Activated CD8-positive, alpha-beta memory T cell treated with anti-CD3 and anti-CD28 coated beads, Interleukin-2, amount 50 U/mL, for 4 hours (primary cell): ENCODE data around the gene SYNDIG1.

Experiments used
- DNase-seq: peaks from one replicate; pipeline ENCODE4 v3.0.0-alpha.2; 2020

The SYNDIG1 gene

GRCh38 chr20:24588047-24588635 is 118.7 kb downstream of the SYNDIG1 start:
- no peak for DNase-seq

DNA sequence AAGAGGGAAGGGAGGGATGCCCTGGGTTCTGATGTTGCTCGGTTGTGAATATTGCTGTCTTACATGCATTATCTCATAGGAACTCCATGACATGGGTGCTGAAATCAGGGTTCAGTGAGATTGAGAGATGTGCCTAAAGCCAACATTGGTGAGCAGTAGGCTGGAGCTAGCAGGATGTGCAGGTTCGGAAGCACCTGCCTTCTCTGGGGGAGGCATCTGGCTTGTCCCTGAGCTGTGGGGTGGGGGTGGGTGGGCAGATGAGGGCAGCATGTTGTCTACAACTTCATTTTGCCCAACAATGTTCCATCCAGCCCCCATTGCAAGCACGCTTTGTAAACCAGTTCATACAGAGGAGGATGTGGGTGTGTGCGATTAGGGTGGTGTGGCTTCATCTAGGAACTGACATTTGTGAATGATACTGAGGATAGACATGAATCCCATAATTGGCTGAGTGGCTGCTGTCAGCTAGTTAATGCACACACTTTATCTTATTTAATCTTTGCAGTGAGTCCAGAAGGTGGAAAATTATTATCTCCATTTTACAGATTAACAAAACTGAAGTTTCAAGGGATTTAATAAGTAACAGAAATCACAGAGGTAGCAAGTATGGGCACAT is 119.4 kb downstream of the SYNDIG1 start:
- no peak for DNase-seq

GRCh38 chr20:24589381-24589780 is 120.0 kb downstream of the SYNDIG1 start:
- no peak for DNase-seq

DNA sequence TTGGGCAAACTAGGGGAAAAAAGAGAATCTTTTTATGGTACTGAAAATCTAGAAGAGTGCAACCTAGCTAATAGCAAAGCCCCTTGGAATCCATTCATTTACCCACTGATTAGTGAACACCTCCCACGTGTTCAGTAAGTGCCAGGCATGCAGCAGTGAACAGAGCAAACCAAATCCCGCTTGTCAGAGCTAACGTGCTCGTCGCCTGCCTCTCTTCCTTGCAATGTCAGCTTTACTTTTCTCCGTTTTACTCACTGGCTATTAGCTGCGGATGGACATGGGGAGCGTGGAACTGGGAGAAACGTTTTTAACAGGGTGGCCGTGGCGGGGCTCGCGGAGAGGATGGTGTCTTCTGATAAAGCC is 120.4 kb downstream of the SYNDIG1 start:
- no peak for DNase-seq

- no peak for DNase-seq
These were observed 121.0 kb downstream of the SYNDIG1 start for GRCh38 chr20:24590178-24590982.

GRCh38 chr20:24597051-24597450 is 127.6 kb downstream of the SYNDIG1 start:
- DNase-seq, result no peak

DNA sequence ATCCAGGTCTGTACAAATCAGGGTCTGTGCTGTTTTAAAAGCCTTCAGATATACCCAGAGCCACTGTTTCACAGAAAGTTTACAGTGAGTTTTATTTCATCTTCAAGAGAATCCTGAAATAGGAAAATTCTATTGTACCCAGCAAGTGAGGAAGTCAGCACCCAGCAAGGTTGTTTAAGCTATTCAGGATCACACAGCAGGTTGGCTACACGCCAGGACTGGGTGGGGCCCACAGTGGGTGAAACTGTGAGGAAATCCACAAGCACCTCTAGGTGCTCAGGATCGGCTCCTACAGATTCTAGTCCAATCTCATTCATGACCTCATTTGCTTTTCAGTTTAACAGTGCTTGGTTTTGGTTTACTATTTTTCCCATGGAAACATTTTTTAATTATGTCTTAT is 128.9 kb downstream of the SYNDIG1 start:
- no peak for DNase-seq

- DNase-seq, result no peak
These were observed 129.6 kb downstream of the SYNDIG1 start for GRCh38 chr20:24598996-24599395.

GRCh38 chr20:24600012-24600411 is 130.6 kb downstream of the SYNDIG1 start:
- no peak for DNase-seq

DNA sequence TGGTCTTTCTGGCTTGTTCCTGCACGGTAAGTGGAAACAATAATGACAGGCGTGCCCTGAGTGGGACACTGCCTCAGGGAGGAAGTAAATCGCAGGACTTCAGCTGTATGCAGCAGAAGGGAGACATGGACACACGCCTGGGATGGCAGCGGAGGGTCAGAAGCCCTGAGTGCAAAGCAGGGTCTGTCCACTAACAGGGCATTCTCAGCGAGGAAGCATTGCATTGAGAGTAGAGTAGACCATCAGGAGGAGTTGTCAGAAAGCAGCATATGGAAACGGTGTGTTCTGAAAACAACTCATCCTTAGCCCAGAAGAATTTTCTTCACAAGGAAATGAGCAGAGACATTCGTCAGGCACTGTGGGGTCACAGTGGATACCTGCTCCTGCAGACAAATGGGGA is 134.0 kb downstream of the SYNDIG1 start:
- no peak for DNase-seq

DNA sequence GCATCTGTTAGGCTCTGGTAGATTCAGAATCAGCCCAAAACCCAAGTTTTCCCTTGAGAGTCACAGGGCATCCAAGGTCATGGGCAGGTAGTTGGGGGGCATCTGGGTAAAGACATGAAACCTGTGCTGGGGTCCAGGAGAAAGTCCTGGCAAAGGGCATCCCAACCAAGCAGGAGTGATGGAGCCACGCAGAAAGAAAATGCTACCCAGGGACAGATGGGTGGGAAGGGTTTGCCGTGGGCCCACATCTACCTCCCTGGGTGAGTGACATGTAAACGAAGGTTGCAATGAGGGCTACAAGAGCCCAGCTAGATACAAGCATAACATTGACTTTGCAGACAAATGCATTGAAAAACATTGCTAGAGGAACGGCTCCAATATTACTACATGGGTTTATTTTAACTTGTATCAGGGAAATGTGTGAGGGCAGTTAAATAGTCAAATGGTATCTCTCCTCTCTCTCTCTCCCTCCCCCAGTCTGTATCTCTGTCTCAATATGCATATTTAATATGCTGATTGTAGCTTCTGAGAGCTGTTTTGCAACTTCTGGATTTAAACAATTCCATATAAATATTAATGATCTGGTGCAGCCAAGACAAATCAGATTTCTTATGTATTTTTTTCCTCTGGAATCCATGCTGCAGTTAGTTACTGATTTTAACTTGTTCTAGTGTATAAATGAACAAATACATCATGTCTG is 135.7 kb downstream of the SYNDIG1 start:
- no peak for DNase-seq

- DNase-seq, result no peak
These were observed 136.6 kb downstream of the SYNDIG1 start for GRCh38 chr20:24605937-24606455.

GRCh38 chr20:24607402-24607801 is 138.0 kb downstream of the SYNDIG1 start:
- DNase-seq, result no peak

DNA sequence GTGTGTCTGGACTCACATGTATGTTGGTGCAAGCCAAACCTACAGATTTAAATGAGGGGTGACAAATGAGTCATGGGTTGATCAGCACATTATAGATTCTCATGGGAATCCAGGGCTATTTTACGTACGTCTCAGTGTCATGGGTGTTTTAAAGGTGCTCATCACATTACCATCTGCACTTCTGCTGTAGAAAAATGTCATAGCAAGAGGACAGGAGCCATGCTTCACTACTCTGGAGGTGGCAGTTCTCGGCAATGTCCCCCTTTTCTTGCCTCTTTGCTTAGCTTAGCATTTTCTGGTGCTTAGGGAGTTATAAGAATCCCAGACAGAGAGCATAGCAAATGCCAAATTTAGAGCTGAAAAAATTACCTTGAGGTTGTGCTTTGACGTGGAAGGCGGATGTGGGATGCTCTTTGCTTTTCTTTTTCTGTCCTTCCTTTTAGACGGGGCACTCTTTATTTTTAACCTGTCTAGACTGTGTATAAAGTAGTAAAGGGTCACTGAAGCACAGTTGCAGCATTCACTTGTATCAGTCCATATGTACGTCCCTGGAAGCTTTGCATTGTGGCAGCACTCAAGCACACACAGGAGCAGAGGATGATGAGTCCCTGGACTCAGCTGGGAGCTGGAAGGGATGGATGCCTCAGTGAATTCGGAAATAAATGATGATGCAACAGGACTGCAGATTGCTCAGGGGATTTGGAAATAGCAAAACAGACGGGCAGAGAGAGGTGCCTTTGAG is 139.7 kb downstream of the SYNDIG1 start:
- no peak for DNase-seq

DNA sequence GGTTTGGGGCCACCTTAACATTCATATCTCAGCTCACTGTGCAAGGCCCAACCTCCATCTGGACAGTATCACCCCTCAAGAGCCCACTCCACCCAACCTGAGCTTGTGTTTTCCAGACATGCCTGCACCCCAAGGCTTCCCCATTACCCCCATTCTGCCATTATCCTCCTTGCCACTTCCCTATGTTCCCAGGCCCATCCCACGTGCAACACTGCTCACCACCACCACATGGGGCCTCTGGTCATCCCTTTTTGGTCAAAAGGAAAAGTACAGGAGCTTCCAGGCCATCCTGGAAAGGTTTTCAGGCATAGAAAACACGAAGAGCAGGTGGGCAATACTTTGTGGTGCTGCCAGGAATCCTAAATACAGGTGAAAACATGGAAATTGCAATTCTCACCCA is 140.3 kb downstream of the SYNDIG1 start:
- DNase-seq, result no peak

DNA sequence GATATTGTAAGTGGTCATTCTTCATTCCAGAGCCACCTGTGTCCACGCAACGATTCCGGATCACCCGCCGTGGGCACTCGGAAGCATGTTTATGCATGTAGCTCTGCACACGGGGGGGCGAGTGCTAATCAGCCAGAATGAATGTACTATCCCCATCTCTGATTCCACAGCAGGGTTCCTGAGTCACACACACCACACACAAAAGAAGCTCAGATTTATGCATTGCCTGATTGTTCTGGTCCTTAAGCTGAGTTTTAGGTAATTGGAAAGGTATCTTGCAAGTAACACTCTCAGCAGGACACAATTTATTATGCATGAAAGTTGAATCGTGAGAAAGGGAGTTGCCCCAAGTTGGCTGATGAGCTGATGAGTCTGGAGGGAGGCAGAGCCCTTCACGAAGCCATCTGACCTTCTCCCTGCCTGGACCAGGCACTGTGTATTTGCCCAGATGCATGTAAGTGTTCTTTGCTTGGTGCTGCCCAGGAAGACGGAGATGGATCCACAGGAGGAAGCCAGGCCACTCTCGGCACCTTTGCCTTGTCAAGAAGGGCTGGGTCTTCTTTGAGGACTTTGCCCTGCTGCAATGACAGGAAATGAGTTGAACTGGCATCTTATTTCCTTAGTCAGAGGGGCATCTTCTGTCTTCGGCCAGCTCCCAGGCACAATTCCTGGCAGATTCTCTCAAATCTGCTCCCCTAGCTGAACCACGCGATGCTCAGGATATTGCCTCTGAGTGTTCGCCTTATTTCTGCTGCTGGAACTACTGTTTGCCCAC is 141.1 kb downstream of the SYNDIG1 start:
- DNase-seq, result no peak

DNA sequence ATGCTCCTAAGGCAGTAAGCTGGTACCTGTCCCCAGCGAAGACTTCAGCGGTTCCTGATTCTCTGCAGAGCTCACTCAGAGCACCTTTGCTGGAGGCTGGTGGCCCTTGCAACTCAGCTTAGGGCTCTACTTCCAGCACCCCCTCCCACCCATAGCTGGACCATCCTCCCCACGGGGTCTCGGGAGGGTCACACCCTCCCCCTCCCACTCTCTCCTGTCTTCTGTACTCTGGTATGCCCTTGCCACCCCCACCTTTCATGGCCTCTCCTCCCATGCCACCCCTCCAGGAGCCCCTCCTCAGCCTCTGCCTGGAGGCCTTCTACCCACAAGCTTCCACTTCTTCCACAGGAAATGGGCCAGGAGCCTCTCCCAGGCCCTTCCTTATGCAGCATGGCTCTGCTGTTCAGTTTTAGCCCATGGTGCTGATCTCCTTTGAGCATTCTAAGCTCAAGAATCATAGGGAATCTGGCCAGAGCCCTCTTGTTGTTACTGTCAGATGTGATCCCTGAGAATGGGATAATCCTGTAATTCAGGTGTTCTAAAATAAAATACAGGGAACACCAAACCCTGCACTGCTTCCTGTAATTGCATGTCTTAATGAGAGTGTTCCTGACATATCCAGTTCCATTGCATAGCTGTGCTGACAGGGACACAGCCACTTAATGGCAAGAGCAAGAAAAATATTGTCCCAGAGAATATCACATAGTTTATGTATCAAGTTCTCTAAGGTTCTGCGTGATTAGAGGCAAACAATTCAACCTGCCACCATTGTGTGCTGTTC is 142.1 kb downstream of the SYNDIG1 start:
- no peak for DNase-seq

DNA sequence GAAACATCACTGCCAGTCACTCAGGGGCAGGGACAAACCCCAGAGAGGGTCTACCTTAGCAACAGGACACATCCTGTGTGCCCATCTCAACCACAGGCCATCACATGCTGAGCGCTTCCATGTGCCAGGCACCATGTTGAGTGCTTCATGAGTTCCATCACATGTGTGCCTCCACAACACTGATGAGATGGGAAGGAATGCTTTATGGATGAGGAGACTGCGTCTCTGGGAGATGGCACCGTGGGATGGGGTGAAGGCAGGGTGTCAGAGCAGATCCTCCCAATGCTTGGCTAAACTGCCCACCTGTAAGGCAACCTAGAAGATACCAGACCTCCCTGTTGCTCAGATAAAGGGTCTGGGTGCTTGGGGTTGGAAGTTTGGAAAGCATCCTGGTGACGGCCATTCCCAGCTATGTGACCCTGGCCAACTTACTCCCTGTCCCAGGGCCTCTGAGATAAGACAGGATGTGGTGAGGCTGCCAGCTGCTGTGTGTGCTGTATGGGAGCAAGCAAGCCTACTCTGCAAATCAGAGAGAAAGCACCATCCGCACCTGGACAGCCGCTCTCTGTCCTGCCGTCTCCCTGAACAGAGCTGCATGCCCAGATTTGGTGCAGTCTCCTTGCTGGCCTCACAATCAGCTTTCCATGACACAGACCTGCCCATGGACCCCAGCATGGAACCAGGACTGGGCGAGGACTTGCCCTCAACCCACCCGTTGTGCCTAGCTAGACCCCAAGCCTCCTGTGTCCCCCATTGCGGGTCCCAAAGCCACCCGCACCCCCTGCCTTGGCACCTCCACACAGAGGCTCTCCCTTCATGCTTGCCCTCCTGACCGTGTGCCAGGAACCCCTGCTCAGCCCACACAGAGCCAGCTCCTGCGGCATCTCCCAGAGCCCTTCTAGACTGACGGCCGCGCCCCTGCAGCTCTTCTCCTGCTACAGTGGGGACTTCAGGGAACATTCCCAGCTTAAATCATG is 143.7 kb downstream of the SYNDIG1 start:
- DNase-seq, result no peak

- no peak for DNase-seq
These were observed 144.9 kb downstream of the SYNDIG1 start for GRCh38 chr20:24614341-24614740.

GRCh38 chr20:24615353-24615752 is 145.9 kb downstream of the SYNDIG1 start:
- DNase-seq, result no peak
